GM18951 (cell line): ENCODE measurements around the gene ACP4.
A peak's percentile ranks its signal among the peaks of the same experiment; 100 is the strongest.

Experiments used
- POLR2A ChIP-seq: IDR thresholded peaks from 4 replicates; pipeline ENCODE4 v1.6.1; 2011; ENCODE audit warnings: mild to moderate bottlenecking; ENCODE audit not compliant: insufficient read length, insufficient read depth; ENCODE audit errors: extremely low read depth
- in situ Hi-C: fragments of 300-500 bp; cut with MboI; formaldehyde crosslinking; loops from one replicate; pipeline ENCODE4 v1.12.0; 2022; ENCODE audit warnings: low sequenced_read_pairs, mixed read lengths, inconsistent platforms; ENCODE audit not compliant: unreplicated experiment

Gene ACP4

DNA sequence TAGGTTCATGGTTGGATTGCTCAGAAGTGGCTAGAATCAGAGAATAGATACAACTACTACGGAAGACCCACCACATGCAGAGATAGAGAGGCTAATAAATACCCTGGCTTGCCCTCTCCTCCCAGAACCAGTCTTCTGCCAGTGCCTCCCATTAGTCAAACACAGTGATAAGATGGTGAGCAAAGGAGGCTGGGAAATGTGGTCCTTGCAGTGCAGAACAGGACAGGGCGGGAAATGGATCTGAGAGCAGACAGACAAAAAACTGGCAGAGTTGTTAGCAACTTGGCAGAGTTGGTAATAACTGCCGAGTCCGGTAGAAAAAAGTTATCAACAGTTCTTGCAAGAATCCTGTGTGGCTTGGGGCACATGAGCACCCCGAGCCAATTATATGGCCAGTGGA is 24.7 kb downstream of the ACP4 start:
- no peak for TF ChIP-seq POLR2A
- in situ Hi-C loops = no loop called here

DNA sequence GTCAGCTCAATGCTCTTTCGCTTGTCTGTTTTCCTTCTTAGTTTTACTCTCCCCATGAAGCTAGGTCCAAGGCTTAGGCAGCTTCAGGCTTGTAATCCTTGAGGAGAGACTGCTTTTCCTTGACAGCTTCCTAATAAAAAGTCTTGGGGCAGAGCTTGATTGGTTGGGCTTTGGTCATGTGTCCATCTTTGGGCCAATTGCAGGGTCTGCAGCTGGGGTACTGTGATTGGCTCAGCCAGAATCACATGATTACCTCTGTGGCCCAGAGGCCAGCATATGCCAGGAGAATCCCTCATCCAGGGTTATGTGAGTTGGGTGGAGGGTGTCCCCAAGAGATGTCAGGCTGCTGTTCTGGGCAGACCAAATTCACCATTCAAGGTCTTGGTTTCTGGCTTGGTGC is 25.2 kb downstream of the ACP4 start:
- in situ Hi-C loops = no loop called here
- TF ChIP-seq POLR2A = no peak

DNA sequence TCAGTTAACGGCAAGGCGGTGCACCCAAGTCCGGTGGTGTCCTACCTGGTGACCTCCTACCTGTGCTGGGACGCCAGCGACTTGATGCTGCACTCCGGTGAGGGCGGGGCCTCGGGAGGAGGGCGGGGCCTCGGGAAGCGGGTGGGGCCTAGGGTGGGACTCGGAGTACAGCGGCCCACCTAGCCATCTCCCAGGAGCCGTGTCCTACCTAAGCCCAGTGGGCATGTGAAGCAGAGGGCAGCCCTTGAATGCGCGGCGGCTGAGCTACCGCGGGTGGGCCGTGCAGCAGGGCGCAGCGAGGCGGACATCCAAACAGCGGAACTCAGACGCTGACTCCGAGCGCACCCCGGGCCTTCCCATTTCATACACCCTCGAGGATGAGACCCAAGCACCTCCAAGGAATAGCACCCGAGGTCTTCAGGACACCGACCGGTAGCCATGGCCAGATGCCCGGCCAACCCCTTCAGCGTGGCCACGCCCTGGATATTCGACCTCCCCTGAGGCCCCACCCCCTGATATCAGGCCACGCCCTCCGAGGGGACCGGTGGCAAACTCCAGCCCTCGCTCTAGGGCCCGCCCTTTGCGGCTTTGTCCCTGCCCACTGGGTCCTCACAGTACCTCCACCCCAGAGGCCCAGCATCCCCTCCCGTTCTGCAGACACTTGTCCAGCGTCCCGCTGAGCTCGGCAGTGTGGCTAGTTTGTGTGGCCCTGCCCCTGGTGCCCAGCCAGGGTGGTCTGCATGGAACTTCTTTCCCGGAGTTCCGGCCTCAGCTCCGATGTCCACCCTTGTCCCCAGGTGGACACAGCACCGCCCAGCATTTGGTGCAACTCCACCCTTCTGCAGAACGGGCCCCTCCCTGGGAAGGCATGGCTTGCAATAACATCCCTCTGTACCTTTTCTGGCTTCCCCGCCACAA is 28.0 kb downstream of the ACP4 start:
- in situ Hi-C loops = no loop called here
- TF ChIP-seq POLR2A = peak; percentile 60

DNA sequence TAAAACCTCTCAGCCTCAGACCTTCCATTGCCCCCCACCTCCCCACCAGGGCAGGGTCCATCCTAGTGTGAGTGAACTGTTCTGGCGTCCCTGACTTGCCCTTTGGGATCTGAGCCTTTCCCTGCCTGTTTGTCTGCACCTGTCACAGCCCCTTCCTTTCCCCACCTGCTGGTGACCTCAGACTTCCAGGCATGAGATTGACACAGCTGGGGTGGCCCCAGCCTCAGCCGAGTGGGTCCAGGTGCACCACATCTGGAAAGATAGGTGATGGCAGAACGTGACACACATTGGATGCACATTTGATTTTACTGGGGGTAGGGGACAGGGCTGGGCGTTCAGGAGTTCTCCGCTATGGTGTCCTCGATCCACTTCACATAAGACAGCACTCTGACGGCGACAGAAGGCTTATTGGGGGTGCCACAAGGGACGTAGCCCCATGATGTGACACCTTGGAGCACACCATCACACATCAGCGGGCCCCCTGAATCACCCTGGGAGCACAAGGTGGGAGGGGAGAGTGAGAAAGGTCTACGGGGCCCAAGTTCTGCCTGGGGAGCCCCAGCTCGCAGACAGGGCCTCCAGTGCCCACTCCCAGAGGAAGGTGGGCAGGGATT is 28.8 kb downstream of the ACP4 start:
- in situ Hi-C loops = no loop called here
- TF ChIP-seq POLR2A = no peak

DNA sequence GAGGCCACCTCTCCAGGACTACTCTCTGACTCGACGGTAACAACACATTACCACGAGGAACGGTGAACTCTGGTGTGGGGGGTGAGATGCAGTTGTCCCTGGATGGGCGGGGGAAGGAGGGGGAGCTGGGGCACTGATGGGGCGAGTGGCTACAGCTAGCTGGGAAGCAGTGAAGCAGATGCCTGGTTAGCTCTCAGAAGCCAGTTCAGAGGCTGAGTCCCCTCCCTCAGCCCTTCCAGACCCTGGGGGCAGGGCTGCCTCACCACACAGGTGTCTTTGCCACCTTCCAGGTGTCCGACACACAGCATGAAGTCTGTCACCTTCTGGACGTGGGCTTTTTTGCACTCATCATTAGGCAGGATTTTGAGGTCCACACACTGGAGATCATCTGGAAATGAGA is 29.4 kb downstream of the ACP4 start:
- TF ChIP-seq POLR2A = no peak
- in situ Hi-C loops = no loop called here

DNA sequence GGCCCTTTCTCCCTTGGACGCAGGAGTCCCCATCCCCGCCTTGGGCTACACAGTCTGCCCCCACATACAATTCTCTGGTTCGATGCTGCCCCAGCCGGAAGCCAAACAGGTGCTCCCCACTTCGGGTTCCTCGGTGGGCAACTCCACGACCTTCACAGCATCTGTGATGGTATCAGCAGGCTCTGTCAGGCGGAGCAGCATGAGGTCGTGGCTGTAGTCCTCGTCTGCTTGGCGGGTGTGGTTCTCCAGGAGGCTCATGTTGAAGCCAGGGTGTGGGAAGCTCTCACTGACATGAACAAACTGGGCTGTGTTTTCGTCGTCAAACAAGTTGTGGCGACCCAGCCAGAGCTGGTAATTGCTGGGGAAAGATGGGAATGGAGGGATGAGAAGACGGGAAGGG is 29.9 kb downstream of the ACP4 start:
- no peak for TF ChIP-seq POLR2A
- in situ Hi-C loops = no loop called here

DNA sequence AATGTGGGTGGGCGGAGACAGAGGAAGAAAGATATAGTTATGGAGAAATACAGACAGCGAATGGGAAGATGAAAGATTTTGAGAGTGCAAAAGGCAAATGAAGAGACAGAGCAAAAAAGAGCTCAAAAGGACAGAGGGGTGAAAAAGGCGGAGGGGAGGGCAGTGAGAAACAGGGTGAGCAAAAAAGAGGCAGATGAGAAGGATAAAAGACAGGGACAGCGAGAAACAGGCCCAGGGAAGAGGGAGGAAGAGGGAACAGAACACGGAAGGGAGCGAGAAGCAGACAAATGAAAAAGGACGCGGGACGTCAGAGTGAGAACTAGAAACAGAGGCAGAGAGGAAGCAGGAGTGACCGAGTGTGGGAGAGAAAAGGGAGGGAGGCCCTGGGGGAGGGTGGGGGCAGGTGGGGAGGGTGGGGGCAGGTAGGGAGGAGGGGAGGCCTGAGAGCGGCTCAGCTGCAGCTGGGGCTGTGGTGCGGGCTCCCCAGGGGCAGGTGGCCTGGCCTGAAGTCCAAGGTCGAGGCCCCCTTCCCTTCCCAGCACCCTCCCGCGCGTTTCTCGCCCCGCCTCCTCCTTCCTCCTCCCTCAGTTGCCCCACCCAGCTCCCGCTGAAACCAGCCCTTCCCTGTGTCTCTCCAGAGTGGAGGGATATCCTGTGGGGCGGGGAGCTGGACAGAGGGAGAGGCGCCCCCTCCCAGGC is 30.5 kb downstream of the ACP4 start:
- in situ Hi-C loops = no loop called here
- no peak for TF ChIP-seq POLR2A

DNA sequence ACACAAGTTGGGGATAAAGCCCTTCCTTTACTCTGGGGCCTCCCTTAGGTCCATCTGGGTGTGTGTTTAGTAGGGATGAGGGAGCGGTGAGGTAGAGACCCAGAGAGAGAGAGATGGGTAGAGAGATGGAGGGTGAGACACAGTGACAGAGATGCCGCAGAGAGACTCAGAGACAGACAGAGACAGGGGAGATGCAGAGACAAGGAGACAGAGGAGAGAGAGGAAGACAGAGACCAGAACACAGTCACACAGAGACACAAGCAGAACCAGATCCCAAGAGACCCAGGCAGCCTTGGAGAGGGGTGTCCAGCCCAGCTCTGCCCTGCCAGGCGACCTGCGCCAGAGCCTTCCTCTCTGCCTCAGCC is 31.0 kb downstream of the ACP4 start:
- TF ChIP-seq POLR2A = no peak

DNA sequence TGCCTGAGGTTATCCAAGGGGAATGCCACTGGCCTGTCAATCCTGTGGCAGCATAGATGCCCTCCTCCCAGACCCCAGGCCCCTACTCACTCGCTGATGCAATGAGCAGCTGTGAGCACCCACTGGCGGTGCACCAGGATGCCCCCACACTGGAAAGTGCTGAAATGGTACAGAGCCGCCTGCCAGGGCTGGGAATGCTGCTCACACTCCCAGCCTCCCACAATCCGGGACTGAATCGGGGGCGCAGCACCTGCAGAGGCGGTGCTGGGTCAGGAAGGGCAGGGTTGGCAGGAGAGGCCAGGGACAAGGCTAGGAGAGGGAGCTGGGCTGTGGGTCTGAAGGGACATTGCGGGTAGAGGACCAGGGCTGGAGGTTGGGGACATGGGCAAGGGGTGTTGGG is 31.4 kb downstream of the ACP4 start:
- in situ Hi-C loops = no loop called here
- TF ChIP-seq POLR2A = no peak

More for the DNA sequence above, 31.0 kb downstream of the ACP4 start:
- in situ Hi-C loops = no loop called here

DNA sequence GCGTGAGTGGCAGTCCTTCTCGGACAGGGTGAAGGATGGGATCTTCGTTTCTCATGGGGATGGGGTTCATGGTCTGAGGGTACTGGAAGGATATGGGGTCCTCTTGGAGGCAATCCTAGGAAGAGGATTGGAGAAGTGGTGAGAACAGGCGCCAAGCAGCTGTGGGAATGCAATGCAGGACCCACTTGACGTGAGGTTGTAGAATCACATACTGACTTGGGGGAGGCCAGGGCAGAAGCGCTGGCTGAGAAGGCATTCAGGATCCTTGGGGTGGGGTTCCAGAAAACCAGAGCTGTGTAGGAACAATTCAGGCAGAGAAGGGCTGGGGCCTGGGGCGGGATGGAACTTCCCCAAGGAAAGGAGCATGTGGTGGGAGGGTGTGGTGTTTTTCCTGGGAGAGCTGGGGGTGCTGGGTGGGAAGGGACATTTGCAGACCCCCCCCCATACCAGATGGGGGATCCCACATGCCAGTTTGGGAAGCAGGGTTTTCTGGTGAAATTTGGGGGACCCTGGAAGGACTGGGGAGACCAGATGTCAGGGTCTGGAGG is 32.5 kb downstream of the ACP4 start:
- in situ Hi-C loops = no loop called here
- TF ChIP-seq POLR2A = no peak

DNA sequence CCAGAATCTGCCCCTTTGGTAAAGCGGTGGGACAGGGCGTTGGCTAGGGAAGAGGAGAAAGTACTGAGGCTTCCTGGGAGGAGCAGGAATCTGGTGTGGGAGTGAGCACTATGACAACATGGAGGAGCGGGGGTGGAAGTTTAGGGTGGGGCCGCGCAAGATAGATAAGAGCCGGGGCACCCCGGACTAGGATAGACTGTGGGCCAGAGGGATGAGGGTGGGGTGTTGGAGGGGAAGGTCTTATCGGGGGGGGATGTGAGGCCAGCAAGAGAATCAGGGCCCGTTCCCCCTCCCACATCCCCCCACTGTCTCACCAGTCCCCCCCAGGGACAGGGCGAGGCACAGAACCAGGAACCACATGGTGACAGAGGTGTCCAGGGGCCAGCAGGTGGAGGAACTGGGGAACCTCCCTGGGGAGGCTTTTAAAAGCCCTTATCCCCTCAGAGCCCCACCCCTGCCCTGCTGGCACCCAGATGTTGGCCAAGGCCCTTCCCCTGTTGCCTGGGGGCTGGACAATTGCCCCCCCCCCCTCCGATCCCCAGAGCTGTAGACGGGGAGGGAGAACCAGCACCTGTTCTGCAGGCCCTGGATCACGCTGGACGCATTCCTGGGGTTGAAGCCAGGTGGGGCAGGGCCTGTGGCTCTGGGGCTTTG is 33.3 kb downstream of the ACP4 start, which contains the start of gene KLK1:
TSS of gene KLK1 (minus strand) at position 399 of the 654 bp plus-strand sequence. CDS start at position 360, 39 bp downstream.
- in situ Hi-C loops = no loop called here
- no peak for TF ChIP-seq POLR2A

DNA sequence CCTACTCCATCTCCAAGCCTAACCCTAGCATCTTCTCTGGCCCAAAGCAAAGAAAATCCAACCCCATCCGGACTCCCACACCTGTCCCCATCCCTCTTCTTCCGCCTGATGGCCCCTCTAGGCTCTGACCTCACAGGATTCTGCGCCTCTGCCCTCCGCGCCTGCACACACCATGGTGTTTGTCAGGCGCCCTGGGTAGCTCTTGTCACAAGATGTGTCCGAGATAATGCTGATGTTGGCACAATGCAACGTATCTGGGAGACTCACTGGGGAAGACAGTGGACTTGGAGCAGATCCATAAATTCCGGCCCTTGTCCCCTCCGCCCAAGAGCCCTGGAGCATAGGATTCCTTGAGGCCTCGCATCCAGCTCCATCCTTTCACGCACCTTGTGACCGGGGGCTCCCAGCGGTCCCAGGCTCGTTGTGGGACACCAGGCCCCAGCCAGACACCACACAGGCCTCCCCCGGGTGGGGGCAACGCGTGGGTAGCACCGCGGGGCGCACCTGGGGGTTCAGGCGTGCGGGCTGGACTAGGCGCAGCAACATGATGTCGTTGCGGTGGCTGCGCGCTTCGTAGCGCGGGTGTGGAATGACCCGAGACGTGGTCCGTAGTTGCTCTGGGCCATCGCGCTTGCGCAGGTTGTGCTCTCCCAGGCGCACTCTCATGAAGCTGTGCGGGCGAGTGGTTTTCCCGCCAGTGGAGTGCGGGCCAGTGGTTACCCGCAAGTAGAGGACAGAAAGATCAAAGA is 36.5 kb downstream of the ACP4 start:
- no peak for TF ChIP-seq POLR2A

More for the DNA sequence above, 36.5 kb downstream of the ACP4 start:
- in situ Hi-C loops = no loop called here
